Measurements from ENCODE around the gene CANT1. TPM values are rescaled to one million over a fixed set of nuclear protein-coding genes. Genes with fewer than 3 reads are reported as not detected.
"Not testable (repeated sequence)": the region's sequence is repeated elsewhere in the genome, so short reads cannot be mapped to it uniquely, and the experiment has no call there.

CANT1 gene
- total and polyA plus RNA-seq, 12 donors = 10.3 to 78.3 (median 40.4) TPM

DNA sequence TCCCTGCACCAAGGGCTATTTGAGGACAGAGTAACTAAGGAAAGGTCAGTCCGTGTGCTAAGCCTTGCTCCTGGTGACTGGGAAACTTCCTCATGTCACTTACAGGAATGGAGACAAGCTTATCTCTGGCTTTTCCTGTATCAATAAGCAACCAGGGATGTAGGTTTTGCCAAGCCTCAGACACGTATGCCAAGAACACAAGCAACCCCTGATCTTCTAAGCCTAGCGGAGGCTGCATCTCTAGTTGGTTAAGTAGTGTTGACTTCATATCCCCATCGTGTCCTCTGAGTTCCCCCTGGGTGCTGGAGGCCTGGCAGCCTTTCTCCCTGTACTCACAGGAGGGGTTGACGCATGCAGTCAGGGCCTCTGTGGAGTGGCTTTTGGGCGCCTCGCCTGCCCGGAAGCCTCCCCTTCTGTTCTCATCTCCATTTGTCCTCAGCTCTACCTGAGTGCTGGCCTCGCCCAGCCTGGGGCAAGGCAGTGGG, 13.0 kb upstream of the CANT1 start:
- 64 to 77% (median 70%) methylated on average over 6 to 9 of the region's 9 CpGs for WGBS, 4 donors
- TF ChIP-seq, protein P1, sequence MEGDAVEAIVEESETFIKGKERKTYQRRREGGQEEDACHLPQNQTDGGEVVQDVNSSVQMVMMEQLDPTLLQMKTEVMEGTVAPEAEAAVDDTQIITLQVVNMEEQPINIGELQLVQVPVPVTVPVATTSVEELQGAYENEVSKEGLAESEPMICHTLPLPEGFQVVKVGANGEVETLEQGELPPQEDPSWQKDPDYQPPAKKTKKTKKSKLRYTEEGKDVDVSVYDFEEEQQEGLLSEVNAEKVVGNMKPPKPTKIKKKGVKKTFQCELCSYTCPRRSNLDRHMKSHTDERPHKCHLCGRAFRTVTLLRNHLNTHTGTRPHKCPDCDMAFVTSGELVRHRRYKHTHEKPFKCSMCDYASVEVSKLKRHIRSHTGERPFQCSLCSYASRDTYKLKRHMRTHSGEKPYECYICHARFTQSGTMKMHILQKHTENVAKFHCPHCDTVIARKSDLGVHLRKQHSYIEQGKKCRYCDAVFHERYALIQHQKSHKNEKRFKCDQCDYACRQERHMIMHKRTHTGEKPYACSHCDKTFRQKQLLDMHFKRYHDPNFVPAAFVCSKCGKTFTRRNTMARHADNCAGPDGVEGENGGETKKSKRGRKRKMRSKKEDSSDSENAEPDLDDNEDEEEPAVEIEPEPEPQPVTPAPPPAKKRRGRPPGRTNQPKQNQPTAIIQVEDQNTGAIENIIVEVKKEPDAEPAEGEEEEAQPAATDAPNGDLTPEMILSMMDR (IDR thresholded peaks at IDR 0.05) = no peak
- TF ChIP-seq POLR2A (IDR thresholded peaks at IDR 0.05) = no peak
- peak; percentile 17 to 81 (median 57) for DNase-seq

DNA sequence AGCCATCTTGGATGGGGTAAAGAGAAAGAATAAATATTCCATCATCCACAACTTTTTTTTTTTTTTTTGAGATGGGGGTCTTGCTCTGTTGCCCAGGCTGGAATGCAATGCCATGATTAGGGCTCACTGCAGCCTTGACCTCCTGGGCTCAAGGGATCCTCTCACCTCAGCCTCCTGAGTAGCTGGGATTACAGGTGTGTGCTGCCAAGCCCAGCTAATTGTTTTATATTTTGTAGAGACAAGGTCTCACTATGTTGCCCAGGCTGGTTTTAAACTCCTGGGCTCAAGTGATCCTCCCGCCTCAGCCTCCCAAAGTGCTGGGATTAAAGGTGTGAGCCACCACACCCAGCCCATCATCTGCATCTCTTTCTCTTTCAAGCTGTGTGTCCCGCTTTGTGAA, 12.4 kb upstream of the CANT1 start:
- H3K27me3 ChIP-seq; H3K9me3 ChIP-seq (replicated peaks in 1 of 3); H3K36me3 ChIP-seq (replicated peaks in 1 of 2); H3K4me3 ChIP-seq; intact Hi-C loops (cut with DNase I): not testable (repeated sequence)
- peak in 3 of 7 donors; percentile 11 to 19 (median 17) for DNase-seq
- Histone ChIP-seq H3K27ac (peak overlapping the region in 3 of 5 donors; percentile 19 to 100 (median 94)), H3K4me1 (replicated peaks in 1 of 2) (peaks cover 48 to 71% of the 10 kb centered on the region in 2 donors)
- 89 to 95% (median 91%) methylated on average over 2 of the region's 2 CpGs for WGBS, 4 donors

More for the DNA sequence above, 13.0 kb upstream of the CANT1 start:
- no peaks in the 10 kb centered on the region for H3K27me3 ChIP-seq
- no peak overlapping the region for H3K4me3 ChIP-seq
- intact Hi-C loops (cut with DNase I) = no loop called here
- peaks cover 55 to 77% of the 10 kb centered on the region in 2 donors for H3K4me1 ChIP-seq (replicated peaks in 1 of 2)
- H3K27ac ChIP-seq = peak overlapping the region; percentile 51 to 100 (median 94)
- no peaks in the 10 kb centered on the region for H3K9me3 ChIP-seq (replicated peaks in 1 of 3)
- no peaks in the 10 kb centered on the region for H3K36me3 ChIP-seq (replicated peaks in 1 of 2)

DNA sequence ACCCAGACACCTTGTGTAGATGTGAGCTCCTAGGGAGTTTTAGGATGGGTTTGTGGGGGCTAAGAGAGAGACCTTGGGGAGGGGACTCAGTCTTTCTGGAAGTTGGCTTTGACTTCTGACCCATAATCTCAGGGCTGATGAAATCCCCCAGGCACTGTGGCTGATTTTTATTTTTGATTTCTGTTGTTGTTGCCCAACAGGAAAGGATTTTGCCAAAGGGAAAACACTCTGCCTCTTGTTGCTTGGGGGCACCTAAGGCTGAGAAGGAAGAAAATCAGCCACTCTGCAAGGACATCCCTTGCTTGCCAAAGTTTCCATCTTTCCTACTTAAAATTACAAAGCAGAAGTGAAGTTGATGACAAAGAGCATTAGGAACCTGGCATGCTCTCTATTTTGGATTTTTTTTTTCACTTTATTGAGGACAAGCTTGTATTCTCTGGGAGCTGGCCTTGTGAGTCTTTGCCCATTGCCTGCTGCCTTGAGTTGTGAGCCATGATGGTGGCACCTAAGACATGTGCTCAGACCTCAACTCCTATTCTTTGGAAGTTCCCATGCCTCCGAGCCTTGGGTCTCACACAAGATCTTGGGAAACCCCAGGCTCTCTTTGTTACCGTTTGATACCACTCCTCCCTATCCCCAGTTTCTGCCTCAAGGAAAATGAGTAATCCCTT, 11.2 kb upstream of the CANT1 start:
- Histone ChIP-seq H3K27me3 (no peaks in the 10 kb centered on the region), H3K4me1 (replicated peaks in 1 of 2) (peaks cover 40 to 62% of the 10 kb centered on the region in 2 donors), H3K9me3 (replicated peaks in 1 of 3) (no peaks in the 10 kb centered on the region), H3K4me3 (no peak overlapping the region), H3K36me3 (replicated peaks in 1 of 2) (no peaks in the 10 kb centered on the region), H3K27ac (peak overlapping the region; percentile 25 to 100 (median 52))
- WGBS, 4 donors = 41 to 66% (median 54%) methylated on average over 2 of the region's 2 CpGs
- intact Hi-C loops (cut with DNase I) = no loop called here
- peak in 3 of 7 donors; percentile 8 to 40 (median 36) for DNase-seq
- TF ChIP-seq, protein P1 (IDR thresholded peaks at IDR 0.05) = no peak
- TF ChIP-seq POLR2A (IDR thresholded peaks at IDR 0.05) = no peak

DNA sequence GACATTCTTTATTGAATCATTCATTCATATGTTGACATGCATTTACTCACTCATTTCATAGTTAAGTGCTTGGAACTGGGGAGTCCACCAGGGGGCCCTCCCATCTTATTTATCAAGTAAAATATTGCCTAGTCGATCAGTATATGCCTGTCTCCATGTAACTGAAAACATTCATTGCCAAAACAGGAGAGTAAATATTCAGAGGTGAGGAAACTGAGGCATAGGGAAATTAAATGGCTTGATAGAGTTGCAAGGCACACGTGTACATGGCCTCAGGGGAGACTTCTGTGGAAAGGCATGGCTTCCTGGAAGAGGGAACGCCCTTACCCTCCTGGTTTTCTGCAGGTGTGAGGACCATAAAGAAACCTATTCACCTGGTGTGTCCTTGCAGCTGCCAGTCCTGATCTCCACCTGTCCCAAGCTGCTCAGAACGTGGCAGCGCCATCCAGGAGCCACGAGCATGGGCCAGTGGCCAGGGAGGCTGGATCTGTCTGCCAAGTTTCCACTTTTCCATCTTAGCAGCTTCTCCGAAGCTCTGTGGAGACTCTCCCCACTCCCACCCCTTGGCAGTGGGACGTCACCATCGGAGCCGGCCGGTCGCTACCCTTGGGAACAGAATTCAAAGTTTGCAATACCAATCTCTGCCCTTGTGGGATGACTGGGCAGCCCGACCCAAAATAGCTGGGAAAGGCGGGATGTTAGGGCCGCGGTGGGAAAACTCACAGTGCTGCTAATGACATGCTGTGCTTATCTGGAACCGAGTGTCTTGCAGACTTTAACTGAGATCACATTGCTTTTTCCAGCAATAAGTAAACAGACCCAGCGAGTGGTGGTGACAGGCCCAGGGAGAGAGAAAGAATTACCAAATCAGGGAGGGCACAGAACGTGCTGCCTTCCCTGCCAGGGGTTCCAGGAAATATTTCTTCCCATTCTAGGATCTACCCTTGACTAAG, 10.3 kb upstream of the CANT1 start:
- Histone ChIP-seq H3K4me3 (peak overlapping the region in 1 of 4 donors; percentile 7), H3K27ac (peak overlapping the region; percentile 25 to 100 (median 52)), H3K9me3 (replicated peaks in 1 of 3) (no peaks in the 10 kb centered on the region), H3K27me3 (no peaks in the 10 kb centered on the region), H3K36me3 (replicated peaks in 1 of 2) (no peaks in the 10 kb centered on the region), H3K4me1 (replicated peaks in 1 of 2) (peaks cover 32 to 53% of the 10 kb centered on the region in 2 donors)
- peak in 1 of 2 donors; percentile 46 for TF ChIP-seq POLR2A (IDR thresholded peaks at IDR 0.05)
- TF ChIP-seq, protein P1 (IDR thresholded peaks at IDR 0.05) = peak; percentile 34 to 83 (median 68)
- peak; percentile 51 to 92 (median 84) for DNase-seq
- 16 to 29% (median 27%) methylated on average over 11 to 19 of the region's 19 CpGs for WGBS, 4 donors
- intact Hi-C loops (cut with DNase I) = no loop called here
